Erythroblast (primary cell): ENCODE results near the gene MACROD2.
"Not testable (repeated sequence)": the region's sequence is repeated elsewhere in the genome, so short reads cannot be mapped to it uniquely, and the experiment has no call there.

Source experiments
- GATA1 ChIP-seq: IDR thresholded peaks from 2 replicates; pipeline ENCODE4 v1.6.1; 2011; ENCODE audit warnings: low read depth, mild to moderate bottlenecking, control low read depth, low read length, moderate library complexity
- POLR2A ChIP-seq: IDR thresholded peaks from 2 replicates; pipeline ENCODE4 v1.6.1; 2011; ENCODE audit warnings: mild to moderate bottlenecking, low read length

DNA sequence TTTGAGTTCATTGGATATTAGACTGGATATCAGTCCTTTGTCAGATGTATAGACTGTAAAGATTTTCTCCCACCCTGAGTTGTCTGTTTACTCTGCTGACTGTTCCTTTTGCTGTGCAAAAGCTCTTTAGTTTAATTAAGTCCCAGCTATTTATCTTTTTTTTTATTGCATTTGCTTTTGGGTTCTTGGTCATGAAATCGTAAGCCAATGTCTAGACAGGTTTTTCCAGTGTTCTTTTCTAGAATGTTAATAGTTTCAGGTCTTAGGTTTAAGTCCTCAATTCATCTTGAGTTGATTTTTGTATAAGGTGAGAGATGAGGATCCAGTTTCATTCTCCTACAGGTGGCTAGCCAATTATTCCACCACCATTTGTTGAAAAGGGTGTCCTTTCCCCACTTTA, 220.6 kb downstream of the MACROD2 start:
- TF ChIP-seq POLR2A, GATA1: not testable (repeated sequence)
